GM21447 (cell line): ENCODE results near the gene ARSI.

Source experiments
- ATAC-seq: cut with Tn5 transposase; IDR thresholded peaks from one replicate; pipeline ENCODE4 v1.9.1; 2021; ENCODE audit not compliant: unreplicated experiment

The ARSI gene

DNA sequence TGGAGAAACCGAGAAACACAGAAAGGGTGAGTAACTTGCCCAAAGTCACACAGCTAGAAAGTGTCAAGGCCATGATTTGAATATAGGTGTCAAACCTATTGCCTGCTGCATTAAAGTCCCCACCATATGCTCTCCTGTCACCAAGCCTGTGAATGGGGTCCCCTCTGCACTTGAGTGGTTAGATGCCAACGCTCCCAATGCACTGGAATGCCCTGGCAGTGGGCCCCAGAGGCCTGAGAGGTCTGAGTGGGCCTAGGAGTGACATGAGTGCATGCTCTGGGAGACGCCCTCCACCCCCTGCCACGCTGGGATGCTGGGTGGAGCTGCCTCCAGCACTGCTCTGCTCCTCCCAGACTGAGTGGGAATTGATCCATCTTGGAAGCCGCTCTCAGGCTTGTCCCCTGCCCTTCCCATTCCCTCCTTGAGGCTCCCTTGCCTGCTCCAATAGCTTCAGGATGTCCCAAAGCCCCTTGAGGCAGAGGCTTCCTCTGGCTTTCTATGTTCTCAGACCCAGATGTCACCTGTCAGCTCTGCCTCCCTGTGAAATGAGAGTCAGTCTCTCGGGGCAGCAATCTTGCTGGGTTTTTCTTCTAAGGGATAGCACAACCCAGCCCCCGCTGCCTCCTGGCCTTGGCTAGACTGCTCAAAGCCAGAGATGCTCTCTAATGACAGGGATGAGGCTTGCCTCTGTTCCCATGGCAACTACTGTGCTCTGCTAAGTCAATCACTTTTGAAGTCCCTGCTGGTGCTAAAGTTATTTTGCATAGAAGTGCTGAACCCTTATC lies 6.6 kb upstream of the ARSI start:
- no peak for ATAC-seq

DNA sequence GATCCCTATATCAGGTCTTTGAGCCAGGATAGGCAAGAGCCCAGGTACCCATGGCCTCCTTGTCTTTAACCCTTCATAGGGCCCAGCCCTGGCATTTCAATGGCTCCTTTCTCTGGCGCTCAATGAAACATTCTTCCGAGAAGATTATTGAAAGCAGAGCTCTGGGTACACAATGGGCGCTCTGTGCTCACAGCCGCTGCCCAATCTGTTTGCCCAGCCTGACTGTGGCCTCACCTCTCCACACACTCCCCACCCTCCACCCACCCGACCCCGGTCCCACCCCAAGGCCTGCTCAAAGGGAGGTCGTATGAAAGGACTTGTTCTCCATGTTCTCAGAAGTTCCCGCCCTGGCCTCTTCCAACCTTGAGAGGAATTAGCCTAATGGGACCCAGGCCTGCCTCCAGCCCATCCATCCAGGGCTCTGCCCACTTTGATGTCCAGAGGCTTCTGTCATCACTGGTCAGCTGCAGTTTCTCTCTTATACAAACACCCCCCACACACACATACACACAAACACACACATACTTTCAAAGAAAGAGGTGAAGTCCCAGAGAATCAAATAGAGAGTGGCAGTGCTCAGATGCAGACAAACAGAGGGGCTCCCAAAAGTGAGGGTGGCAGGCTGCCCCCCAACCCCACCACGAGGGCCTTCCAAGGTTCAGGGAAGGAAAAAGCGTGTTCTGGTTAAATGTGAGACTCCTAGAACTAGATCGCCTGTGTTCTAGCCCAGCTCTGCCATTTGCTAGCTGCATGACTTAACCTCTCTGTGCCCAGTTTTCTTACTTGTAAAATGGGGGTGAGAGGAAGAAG lies 5.1 kb upstream of the ARSI start:
- no peak for ATAC-seq

GRCh38 chr5:150306775-150307174 lies 4.1 kb upstream of the ARSI start:
- no peak for ATAC-seq

DNA sequence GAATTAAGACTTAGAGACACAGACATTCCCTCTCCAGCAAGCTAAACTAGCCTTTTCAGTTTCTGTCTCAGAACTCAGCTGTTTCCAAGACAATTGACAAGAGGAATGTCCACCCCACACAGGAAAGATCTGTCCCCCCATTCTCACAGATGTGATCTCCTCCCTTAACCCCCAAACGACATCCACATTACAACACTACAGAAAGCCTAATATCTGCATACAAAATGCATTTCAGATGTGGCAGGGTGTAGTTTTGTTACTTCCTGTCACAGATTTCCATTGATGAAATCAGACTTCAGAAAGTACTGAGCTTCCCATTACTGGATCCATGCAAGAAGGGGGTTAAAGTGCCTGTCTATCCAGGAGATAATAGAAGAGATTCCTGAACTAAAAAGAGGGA lies 2.9 kb upstream of the ARSI start:
- ATAC-seq = no peak

GRCh38 chr5:150305095-150305494 lies 2.4 kb upstream of the ARSI start:
- ATAC-seq = no peak

DNA sequence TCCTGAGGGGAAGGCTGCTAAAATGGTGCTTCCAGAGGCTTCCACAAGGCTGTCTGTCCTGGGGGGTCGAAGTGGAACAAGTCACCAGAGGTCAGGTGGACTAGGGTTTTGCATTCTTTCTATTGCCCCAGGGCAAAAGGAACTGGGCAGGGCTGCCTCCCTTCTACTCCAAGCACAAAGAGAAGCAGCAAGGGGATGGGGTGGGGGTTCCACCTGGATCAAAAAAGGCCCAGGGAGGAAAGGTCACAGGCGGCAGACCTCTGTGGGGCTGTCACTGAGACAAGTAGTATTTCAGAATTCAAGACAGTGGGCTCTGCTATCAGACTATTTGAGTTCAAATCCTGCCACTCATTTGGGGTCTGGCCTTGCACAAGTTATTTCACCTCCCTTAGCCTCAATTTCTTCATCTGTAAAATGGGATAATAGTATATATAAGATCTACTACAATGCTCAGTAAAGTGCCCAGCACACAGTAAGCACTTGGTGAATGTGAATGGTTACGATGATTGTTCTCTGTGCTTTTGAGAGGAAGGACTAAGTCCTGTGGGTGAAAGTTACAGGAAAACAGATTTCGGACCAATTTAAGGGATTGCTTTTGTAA lies 1.9 kb upstream of the ARSI start:
- ATAC-seq = no peak

DNA sequence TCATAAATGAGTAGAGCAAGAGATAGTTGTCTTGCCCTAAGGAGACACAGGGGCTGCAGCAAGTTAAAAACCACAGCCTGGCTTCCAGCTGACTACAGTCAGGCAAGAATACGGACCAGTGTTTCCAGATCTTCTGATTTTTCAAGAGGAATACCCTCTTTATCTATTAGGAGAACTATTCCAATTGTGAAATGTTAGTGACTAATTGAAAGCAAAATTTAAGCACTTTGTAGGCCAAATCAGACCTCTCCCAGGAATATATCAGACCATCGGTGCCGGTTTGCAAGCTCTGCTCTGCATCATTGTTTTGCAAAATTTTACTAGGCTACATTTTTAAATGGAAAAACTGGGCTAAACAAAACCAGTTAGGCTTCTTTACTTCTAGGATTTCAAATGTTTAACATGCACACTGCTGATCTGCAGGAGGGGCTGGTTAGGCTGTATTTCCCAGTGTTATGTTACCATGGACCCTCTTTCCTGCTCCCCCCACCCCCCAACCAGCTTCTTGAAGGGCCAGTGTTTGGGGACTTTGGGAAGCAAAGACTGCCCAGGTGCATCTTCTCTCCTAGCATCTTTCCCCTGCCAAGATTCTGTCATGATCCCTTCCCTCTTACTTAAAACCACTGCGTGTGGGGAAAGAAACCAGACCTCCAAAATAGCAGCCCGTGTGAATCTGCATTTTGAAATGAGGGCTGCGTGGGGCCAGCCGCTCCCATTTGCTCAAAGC lies 1.1 kb upstream of the ARSI start:
- no peak for ATAC-seq

- ATAC-seq = no peak
Observed at GRCh38 chr5:150303070-150303615, 438 bp upstream of the ARSI start.

DNA sequence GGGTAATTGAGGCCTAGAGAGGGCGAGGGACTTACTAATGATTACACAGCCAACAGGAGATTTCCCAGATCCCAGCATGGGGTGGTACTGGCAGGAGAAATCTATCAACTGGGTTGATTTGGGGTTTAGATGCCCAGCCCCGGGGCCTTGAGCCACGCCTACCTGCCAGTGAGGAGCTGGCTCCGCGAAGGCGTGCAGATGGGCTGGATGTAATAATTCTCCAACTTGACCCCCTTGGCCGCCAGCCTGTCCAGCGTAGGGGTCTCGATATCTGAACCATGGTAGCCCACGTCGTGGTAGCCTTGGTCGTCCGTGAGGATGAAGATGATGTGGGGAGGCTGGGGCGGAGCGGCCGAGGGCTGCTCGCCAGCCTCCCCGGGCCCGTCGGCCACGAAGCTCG lies 804 bp downstream of the ARSI start:
- no peak for ATAC-seq

GRCh38 chr5:150301170-150301505 lies 1.6 kb downstream of the ARSI start:
- no peak for ATAC-seq

GRCh38 chr5:150300496-150301169 lies 2.1 kb downstream of the ARSI start:
- no peak for ATAC-seq

GRCh38 chr5:150299571-150300327 lies 3.0 kb downstream of the ARSI start:
- ATAC-seq = no peak

DNA sequence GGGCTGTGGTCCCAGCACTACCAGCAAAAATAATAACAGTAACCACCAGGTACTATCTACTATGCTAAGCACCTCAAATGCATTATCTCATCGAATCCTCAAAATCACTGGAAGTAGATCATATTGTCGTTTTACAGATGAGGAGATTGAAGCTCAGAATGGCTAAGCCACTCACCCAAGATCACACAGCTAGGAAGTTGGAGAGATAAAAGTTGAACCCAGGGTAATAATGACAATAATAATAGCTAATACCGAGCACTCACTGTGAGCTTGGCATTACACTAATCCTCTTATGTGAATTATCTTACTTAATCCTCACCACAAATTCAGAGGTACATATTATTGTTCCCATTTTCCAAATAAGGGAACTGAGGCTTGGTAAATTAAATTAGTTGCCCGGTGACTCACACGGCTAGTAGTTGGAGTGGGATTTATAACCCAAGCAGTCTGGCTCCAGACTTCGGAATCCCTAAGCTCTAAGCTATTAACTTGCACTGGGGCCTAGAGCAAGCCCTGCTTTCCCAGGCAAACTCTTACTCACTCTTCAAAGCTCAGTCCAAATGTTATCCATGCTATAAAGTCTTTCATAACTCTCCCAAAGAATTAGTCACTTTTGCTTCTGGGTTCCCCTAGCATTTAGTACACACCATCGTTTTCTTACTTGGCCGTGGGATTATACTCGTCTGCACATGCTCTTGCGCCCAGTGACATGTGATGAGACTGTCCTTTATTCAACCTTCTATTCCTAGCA lies 3.8 kb downstream of the ARSI start:
- ATAC-seq = no peak

DNA sequence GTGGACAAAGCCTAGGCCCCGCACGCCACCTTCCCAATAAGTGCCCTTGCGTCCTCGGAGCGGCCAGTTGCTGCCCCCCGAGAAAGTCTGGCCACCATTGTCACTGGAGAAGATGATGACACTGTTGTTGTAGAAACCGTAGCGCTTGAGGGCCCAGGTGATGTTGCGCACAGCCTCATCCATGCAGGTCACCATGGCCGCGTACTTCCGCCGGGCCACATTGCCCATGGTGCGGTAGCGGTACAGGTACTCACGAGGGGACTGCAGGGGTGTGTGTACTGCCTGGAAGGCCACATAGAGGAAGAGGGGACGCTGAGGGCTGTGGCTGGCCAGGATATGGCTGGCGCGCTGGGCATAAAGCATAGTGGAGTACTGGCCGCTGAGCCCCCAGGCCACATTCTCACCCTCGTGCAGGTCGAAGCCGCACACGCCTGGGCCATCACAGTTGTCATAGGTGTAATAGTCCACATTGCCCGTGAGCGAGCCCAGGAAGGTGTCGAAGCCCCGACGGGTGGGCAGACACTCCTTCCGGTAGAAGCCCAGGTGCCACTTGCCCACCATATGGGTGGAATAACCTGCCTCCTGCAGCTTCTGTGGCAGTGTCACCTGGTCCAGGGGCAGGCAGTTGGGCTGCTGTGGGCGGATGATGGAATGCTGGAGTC lies 4.6 kb downstream of the ARSI start:
- no peak for ATAC-seq

GRCh38 chr5:150297236-150297890 lies 5.3 kb downstream of the ARSI start:
- ATAC-seq = no peak

- ATAC-seq = no peak
Observed at GRCh38 chr5:150296496-150296895, 6.2 kb downstream of the ARSI start.

GRCh38 chr5:150295741-150296486 lies 6.8 kb downstream of the ARSI start:
- no peak for ATAC-seq
